Heart left ventricle (tissue), 16 donors: ENCODE data around the gene HS1BP3. TPM values are rescaled to one million over a fixed set of nuclear protein-coding genes. Genes with fewer than 3 reads are reported as not detected.
A peak's percentile ranks its signal among the peaks of the same experiment; 100 is the strongest.

Source experiments
- ATAC-seq, 4 donors: fragments of 200-7000 bp; cut with Tn5 transposase; one replicate each; pipeline ENCODE4 v1.9.1; 2020 to 2022; ENCODE audit warnings: moderate library complexity in 4 of 4, mild to moderate bottlenecking in 3 of 4, moderate number of reproducible peaks in 1 of 4
- DNase-seq, 5 donors: peaks; one replicate each; pipeline ENCODE4 v3.0.0-alpha.2; 2020
- H3K27ac ChIP-seq, 12 donors: fragments of 200-600 bp; sonication (generic) in 4 of 12; one replicate each; pipeline versions ENCODE4 v1.5.0 to v1.8.0; 2016 to 2022; ENCODE audit warnings: mild to moderate bottlenecking in 2 of 12
- H3K27me3 ChIP-seq, 9 donors: fragments of 200-600 bp; sonication (generic) in 2 of 9; one replicate each; pipeline versions ENCODE4 v1.5.1 to v1.8.0; 2016 to 2022; ENCODE audit warnings: mild to moderate bottlenecking in 3 of 9
- H3K36me3 ChIP-seq, 9 donors: fragments of 200-600 bp; sonication (generic) in 2 of 9; one replicate each; pipeline versions ENCODE4 v1.5.0 to v1.8.0; 2018 to 2022; ENCODE audit warnings: mild to moderate bottlenecking in 2 of 9
- H3K4me1 ChIP-seq, 12 donors: fragments of 200-600 bp; sonication (generic) in 4 of 12; one replicate each; pipeline versions ENCODE4 v1.5.0 to v1.8.0; 2016 to 2022; ENCODE audit warnings: mild to moderate bottlenecking in 3 of 12
- H3K4me3 ChIP-seq, 12 donors: fragments of 200-600 bp; sonication (generic) in 4 of 12; one replicate each; pipeline versions ENCODE4 v1.5.0 to v1.8.0; 2017 to 2022; ENCODE audit warnings: mild to moderate bottlenecking in 9 of 12, moderate library complexity in 4 of 12
- H3K9me3 ChIP-seq, 12 donors: fragments of 200-600 bp; sonication (generic) in 4 of 12; one replicate each; pipeline versions ENCODE4 v1.5.0 to v1.8.0; 2016 to 2022; ENCODE audit warnings: mild to moderate bottlenecking in 1 of 12
- POLR2A ChIP-seq, 2 donors: fragments of 450-650 bp; IDR thresholded peaks; one replicate each; pipeline ENCODE4 v1.6.1; 2017; ENCODE audit warnings: antibody characterized with exemption in 2 of 2, mild to moderate bottlenecking in 2 of 2, moderate library complexity in 2 of 2
- WGBS, 4 donors: extraction: QIAGEN DNeasy Blood & Tissue Kit in 2 of 4; methylation state at CpG; one replicate each; pipeline versions ENCODE4 v1.1.5 to v1.1.7; 2013 to 2018; 5-methylcytosine and 5-hydroxymethylcytosine counted together
- intact Hi-C, 10 donors: fragments of 100-400 bp; cut with DNase I; formaldehyde crosslinking; loops; one replicate each; pipeline versions ENCODE4 v1.11.1 to v1.14.2; 2022
- polyA plus RNA-seq, 2 donors: library from polyadenylated mRNA; stranded (reverse); fragments of 200-250 nt; gene quantifications; one replicate each; pipeline ENCODE4 v1.2.3, GENCODE V29; 2013
- total RNA-seq, 9 donors: library from RNA; depleted of rRNA in 2 of 9; stranded (reverse); fragments of >200 nt in 2 of 9; fragmentation: NEBNext Ultra II Directional in 3 of 9; extraction: Animal tissue kit (Norgen Biotek cat#: 25700) in 3 of 9; gene quantifications; one replicate each; pipeline versions ENCODE4 v1.1.0 to v1.2.4, GENCODE V29; 2016 to 2023
- TF ChIP-seq, protein P1 (sequence below), 12 donors: fragments of 200-600 bp; sonication (generic) in 4 of 12; IDR thresholded peaks; one replicate each; pipeline versions ENCODE4 v1.5.0 to v1.8.0; 2018 to 2022; ENCODE audit warnings: antibody characterized with exemption in 12 of 12, mild to moderate bottlenecking in 5 of 12
- donor health status: ischemic (EF 13 %, LVEDD 7.1; RV severe dilation, severe dysfunction).
- donor health status: healthy with polysubstance abuse.
- donor health status: DM: no; HTN: yes; CAD: no.
- donor health status: DM: no; HTN: no; CAD: no.
- donor health status: ischemic (EF 25% LVEDD 6.9; RV normal size, moderate dysfunction).
- donor health status: ischemic (EF 25% LVEDD 5.7; RV mildly dilated, moderate dysfunction).
- donor health status: healthy.
- donor health status: DM: yes; HTN: yes; CAD: no.
- donor health status: ischemic (EF 35%, LVEDD 5.7; RV mildly dilated, moderate dysfunction).
- donor health status: nonischemic (EF 11% LVEDD 7.7; RV severe dilation, severe dysfunction).
- donor health status: DM: yes; HTN: yes; CAD: no.
- donor health status: PGD.
- donor health status: ischemic (EF 29% LVEDD 5.4; RV normal size, mild dysfunction).
- donor health status: nonischemic (EF 23%, LVEDD 6.1; RV moderate dilation, normal function).

Gene HS1BP3
- total and polyA plus RNA-seq, 11 donors = 12.7 to 23.7 (median 21.0) TPM

DNA sequence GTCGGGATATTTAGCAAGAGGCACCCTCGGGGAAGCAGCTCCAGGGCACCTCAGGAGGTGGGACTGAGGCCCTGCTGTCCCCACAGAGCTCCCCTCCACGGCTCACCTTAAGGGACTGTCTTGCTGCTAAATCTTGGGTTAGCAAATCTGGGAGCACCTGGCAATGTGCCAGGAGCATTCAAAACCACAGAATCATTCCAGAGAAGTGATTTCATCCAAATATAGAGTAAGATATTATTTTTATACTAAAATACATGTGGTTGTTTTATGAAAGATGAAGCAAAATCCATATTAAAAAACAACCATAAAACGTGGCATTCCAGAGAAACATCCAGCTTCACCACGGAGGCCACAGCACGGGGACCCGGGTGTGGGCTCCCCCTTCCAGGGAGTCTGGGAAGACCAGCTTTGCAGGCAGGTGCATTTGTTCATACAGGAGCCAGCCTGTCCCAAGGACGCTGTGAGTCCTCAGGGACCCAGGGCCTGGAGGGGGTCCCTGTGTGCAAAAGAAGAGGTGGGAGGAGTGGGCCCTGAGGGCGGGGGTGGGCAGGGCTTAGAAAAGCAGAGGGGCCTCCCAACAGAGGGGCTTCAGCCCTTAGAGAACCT is 16.3 kb downstream of the HS1BP3 start:
- peak in 2 of 5 donors; percentile 37 to 45 for DNase-seq

DNA sequence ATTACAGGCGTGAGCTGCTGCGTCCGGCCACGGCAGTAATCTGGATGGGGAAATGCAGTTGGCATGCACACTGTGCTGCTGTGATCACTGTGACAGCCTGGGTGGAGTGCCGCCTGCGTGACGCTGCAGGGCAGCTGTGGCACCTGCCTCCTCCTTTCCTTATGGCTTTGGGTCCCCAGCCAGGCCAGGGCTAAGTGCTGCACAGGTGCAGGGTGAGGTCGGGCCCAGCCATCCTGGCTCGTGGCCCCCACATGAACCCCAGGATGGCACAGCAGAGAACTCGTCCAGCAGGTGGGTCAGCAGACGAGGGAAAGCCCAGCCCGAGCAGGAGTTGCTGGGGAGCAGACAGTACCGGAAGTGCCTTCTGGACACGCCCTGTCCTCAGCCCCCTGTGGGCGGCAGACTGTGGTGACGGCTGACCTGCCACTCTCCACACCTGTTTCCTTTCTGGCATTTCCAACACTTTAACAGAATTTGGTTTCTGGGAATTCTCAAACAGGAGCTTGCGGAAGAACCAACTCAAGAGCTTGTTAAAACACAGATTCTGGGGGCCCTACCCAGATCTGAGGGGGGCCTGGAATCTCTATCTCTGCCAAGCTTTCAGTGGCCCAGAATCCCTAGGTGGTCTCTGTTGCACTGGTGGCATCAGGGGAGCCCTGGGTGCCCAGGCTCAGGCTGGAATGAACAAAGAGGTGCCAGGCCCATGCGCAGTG is 16.9 kb downstream of the HS1BP3 start:
- H3K4me3 ChIP-seq = no peak overlapping the region
- no peaks in the 10 kb centered on the region for H3K27me3 ChIP-seq
- peak overlapping the region; percentile 3 to 90 (median 74) for H3K27ac ChIP-seq
- WGBS, 4 donors = 55 to 73% (median 58%) methylated on average over 7 to 18 of the region's 18 CpGs
- ATAC-seq (peak in 3 of 4 donors; percentile 18 to 25 (median 19)), DNase-seq (peak in 2 of 5 donors; percentile 64 to 77)
- no peaks in the 10 kb centered on the region for H3K9me3 ChIP-seq
- H3K4me1 ChIP-seq = peaks cover 5 to 56% (median 40%) of the 10 kb centered on the region in 12 donors
- peaks cover 0 to 39% (median 14%) of the 10 kb centered on the region in 9 donors for H3K36me3 ChIP-seq
- TF ChIP-seq, protein P1, sequence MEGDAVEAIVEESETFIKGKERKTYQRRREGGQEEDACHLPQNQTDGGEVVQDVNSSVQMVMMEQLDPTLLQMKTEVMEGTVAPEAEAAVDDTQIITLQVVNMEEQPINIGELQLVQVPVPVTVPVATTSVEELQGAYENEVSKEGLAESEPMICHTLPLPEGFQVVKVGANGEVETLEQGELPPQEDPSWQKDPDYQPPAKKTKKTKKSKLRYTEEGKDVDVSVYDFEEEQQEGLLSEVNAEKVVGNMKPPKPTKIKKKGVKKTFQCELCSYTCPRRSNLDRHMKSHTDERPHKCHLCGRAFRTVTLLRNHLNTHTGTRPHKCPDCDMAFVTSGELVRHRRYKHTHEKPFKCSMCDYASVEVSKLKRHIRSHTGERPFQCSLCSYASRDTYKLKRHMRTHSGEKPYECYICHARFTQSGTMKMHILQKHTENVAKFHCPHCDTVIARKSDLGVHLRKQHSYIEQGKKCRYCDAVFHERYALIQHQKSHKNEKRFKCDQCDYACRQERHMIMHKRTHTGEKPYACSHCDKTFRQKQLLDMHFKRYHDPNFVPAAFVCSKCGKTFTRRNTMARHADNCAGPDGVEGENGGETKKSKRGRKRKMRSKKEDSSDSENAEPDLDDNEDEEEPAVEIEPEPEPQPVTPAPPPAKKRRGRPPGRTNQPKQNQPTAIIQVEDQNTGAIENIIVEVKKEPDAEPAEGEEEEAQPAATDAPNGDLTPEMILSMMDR (IDR thresholded peaks at IDR 0.05) = peak in 1 of 12 donors; percentile 15
- TF ChIP-seq POLR2A (IDR thresholded peaks at IDR 0.05) = no peak
- intact Hi-C loops = loop anchor here in 5 of 10 donors (2.0 to 10.0 kb wide), 6 partner anchors 37 to 191 kb away; partner anchors contain the start of gene RHOB (in 1 of the 5)

More for the DNA sequence above, 16.3 kb downstream of the HS1BP3 start:
- TF ChIP-seq POLR2A (IDR thresholded peaks at IDR 0.05) = no peak
- TF ChIP-seq, protein P1 (IDR thresholded peaks at IDR 0.05) = peak in 1 of 12 donors; percentile 8
- Histone ChIP-seq H3K27me3 (no peaks in the 10 kb centered on the region), H3K4me1 (peaks cover 5 to 60% (median 40%) of the 10 kb centered on the region in 12 donors), H3K36me3 (peaks cover 0 to 46% (median 14%) of the 10 kb centered on the region in 9 donors), H3K4me3 (no peak overlapping the region), H3K27ac (peak overlapping the region in 11 of 12 donors; percentile 7 to 90 (median 76)), H3K9me3 (no peaks in the 10 kb centered on the region)
- WGBS, 4 donors = 53 to 70% (median 61%) methylated on average over 7 to 9 of the region's 9 CpGs
- intact Hi-C loops = loop anchor here in 8 of 10 donors (1.0 to 10.0 kb wide), 10 partner anchors 32 to 192 kb away; partner anchors contain the start of gene RHOB (in 1 of the 8)
- ATAC-seq = no peak

GRCh38 chr2:20633001-20633400 is 17.9 kb downstream of the HS1BP3 start:
- intact Hi-C loops = loop anchor here in 4 of 10 donors (5.0 to 10.0 kb wide), 4 partner anchors 36 to 118 kb away; no protein-coding TSS in a partner anchor
- no peaks in the 10 kb centered on the region for H3K27me3 ChIP-seq
- TF ChIP-seq, protein P1 (IDR thresholded peaks at IDR 0.05) = no peak
- TF ChIP-seq POLR2A (IDR thresholded peaks at IDR 0.05) = no peak
- ATAC-seq (no peak), DNase-seq (peak in 2 of 5 donors; percentile 8 to 14)
- H3K27ac ChIP-seq = peak overlapping the region in 4 of 12 donors; percentile 84 to 90 (median 86)
- 96 to 97% (median 97%) methylated on average over 4 of the region's 4 CpGs for WGBS, 4 donors
- peaks cover 0 to 32% (median 6%) of the 10 kb centered on the region in 9 donors for H3K36me3 ChIP-seq
- H3K4me3 ChIP-seq = no peak overlapping the region
- H3K4me1 ChIP-seq = peaks cover 5 to 51% (median 39%) of the 10 kb centered on the region in 12 donors
- no peaks in the 10 kb centered on the region for H3K9me3 ChIP-seq
